KMS-11 (cell line): ENCODE results near the gene THRB.

Source experiments
- H2AFZ ChIP-seq: fragments of 200-600 bp; sonication (generic); 2 replicates; pipeline ENCODE4 v1.6.1; 2016; ENCODE audit warnings: antibody characterized with exemption, mixed run types, low read depth
- H3K27ac ChIP-seq: fragments of 200-600 bp; sonication (generic); 2 replicates; pipeline ENCODE4 v1.6.1; 2016; ENCODE audit warnings: mild to moderate bottlenecking, mixed run types
- H3K27me3 ChIP-seq: fragments of 200-600 bp; sonication (generic); 2 replicates; pipeline ENCODE4 v1.6.1; 2017; ENCODE audit warnings: mild to moderate bottlenecking, low read depth, mixed run types, moderate library complexity; ENCODE audit not compliant: insufficient read depth
- H3K36me3 ChIP-seq: fragments of 200-600 bp; sonication (generic); 2 replicates; pipeline ENCODE4 v1.6.1; 2017; ENCODE audit warnings: mild to moderate bottlenecking, mixed run types; ENCODE audit not compliant: insufficient read depth
- H3K4me1 ChIP-seq: fragments of 200-600 bp; sonication (generic); 2 replicates; pipeline ENCODE4 v1.6.1; 2016; ENCODE audit warnings: mild to moderate bottlenecking, low read depth, mixed run types; ENCODE audit not compliant: poor library complexity, severe bottlenecking
- H3K4me2 ChIP-seq: fragments of 200-600 bp; sonication (generic); 2 replicates; pipeline ENCODE4 v1.7.0; 2016; ENCODE audit warnings: mild to moderate bottlenecking, mixed run types
- H3K4me3 ChIP-seq: fragments of 200-600 bp; sonication (generic); IDR thresholded peaks from 2 replicates; pipeline ENCODE4 v1.6.1; 2017; ENCODE audit warnings: low read depth, low read length, mixed read lengths; ENCODE audit not compliant: insufficient read depth
- H3K79me2 ChIP-seq: fragments of 200-600 bp; sonication (generic); 2 replicates; pipeline ENCODE4 v1.6.1; 2016; ENCODE audit warnings: low read depth, mixed run types; ENCODE audit not compliant: insufficient read depth
- H3K9ac ChIP-seq: fragments of 200-600 bp; sonication (generic); 2 replicates; pipeline ENCODE4 v1.6.1; 2016; ENCODE audit warnings: mild to moderate bottlenecking, mixed run types
- H4K20me1 ChIP-seq: fragments of 200-600 bp; sonication (generic); 2 replicates; pipeline ENCODE4 v1.6.1; 2016; ENCODE audit warnings: mild to moderate bottlenecking, mixed run types; ENCODE audit not compliant: insufficient read depth
- CTCF ChIP-seq: fragments of 200-600 bp; sonication (generic); conservative IDR thresholded peaks from 2 replicates; pipeline ENCODE4 v1.6.1; 2017; ENCODE audit warnings: low read depth, mild to moderate bottlenecking, antibody characterized with exemption, low read length, moderate library complexity, mixed read lengths

THRB gene

DNA sequence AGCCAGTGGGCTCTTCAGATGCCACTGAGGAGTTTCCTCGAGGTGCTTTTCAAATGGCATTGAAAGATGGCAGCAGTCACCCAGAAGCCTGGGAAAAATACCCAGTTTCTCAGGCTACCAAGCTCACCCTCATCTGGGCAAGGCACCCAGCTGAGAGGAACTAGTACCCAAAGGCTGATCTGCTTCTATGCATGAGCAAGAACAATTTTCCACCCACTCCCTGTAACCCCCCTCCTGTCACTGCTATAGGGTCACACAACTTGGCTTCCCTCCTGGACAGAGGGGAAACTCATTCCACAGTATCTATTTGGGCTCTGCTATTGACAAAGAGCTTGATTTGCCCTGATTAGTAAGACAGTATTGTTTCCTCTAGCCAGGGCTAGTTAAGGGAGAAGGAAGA lies 31.9 kb downstream of the THRB start:
- H3K27me3 ChIP-seq: no peaks in the 10 kb centered on the region
- no peak overlapping the region for H2AFZ ChIP-seq
- no peak overlapping the region for H3K4me3 ChIP-seq
- no peak overlapping the region for H3K27ac ChIP-seq
- no peaks in the 10 kb centered on the region for H3K79me2 ChIP-seq
- TF ChIP-seq CTCF: no peak
- H3K4me1 ChIP-seq: no peaks in the 10 kb centered on the region
- no peak overlapping the region for H3K9ac ChIP-seq
- no peaks in the 10 kb centered on the region for H3K36me3 ChIP-seq
- H4K20me1 ChIP-seq: no peaks in the 10 kb centered on the region
- H3K4me2 ChIP-seq: no peak overlapping the region

DNA sequence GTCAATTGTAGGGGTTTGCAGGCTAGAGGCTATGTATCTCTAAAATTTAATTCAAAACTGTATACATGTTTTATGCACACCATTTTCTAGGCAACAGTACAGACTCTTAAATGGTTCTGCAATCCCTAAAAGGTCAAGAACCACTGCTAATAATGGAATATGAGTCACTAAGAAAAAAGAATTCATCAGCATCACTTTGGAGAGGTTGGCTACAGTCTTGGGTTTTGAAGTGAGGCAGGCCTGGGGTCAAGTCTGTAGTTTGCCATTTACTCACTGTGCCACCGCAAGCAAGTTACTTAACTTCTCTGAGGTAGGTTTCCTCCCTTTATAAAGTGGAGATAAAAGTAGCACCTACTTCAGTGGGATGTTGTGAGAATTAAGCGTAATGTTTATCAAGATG lies 33.7 kb downstream of the THRB start:
- H2AFZ ChIP-seq: no peak overlapping the region
- no peaks in the 10 kb centered on the region for H3K36me3 ChIP-seq
- no peak overlapping the region for H3K4me3 ChIP-seq
- H4K20me1 ChIP-seq: no peaks in the 10 kb centered on the region
- TF ChIP-seq CTCF: no peak
- H3K79me2 ChIP-seq: no peaks in the 10 kb centered on the region
- H3K27ac ChIP-seq: no peak overlapping the region
- H3K4me2 ChIP-seq: no peak overlapping the region
- no peaks in the 10 kb centered on the region for H3K4me1 ChIP-seq
- no peak overlapping the region for H3K9ac ChIP-seq
- no peaks in the 10 kb centered on the region for H3K27me3 ChIP-seq

DNA sequence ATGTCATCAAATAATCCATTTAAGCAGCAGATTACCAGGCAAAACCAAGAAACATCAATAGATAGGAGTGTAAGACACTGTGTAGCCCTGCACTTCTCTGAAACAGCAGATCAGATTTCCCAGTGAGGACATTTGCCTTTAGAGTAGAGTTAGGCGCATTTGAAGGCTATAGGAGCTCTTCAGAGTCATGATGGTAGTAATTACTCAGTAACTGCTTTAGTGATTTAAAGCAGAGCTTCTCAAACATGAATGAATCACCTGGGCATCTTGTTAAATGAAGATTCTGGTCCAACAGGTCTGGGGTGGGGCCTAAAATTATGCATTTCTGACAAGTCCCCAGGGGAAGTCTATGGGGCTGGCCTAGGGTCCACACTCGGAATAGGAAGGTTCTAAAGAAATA lies 36.9 kb downstream of the THRB start:
- no peak overlapping the region for H2AFZ ChIP-seq
- H4K20me1 ChIP-seq: no peaks in the 10 kb centered on the region
- no peak overlapping the region for H3K27ac ChIP-seq
- no peaks in the 10 kb centered on the region for H3K4me1 ChIP-seq
- H3K79me2 ChIP-seq: no peaks in the 10 kb centered on the region
- H3K36me3 ChIP-seq: no peaks in the 10 kb centered on the region
- H3K9ac ChIP-seq: no peak overlapping the region
- TF ChIP-seq CTCF: no peak
- no peak overlapping the region for H3K4me2 ChIP-seq
- no peak overlapping the region for H3K4me3 ChIP-seq
- H3K27me3 ChIP-seq: no peaks in the 10 kb centered on the region

DNA sequence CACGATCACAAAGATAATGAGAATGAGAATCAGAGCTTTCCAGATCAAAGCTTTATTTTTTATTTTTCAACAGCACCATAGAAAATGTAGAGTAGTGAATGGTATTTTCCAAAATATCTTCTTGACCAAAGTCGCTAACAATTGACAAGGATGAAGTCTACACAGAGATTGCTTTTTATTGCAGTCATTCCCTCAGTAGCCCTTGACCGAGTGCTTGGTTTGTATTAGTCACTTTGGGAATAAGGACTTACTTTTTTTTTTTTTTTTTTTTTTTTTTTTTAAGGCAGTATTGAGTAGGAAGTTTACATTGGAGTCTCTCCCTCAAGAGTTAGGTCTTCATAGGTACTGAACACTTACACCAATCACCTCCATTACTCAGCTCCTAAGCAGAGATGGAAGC lies 39.8 kb downstream of the THRB start:
- H3K4me1 ChIP-seq: no peaks in the 10 kb centered on the region
- no peaks in the 10 kb centered on the region for H3K27me3 ChIP-seq
- no peak overlapping the region for H3K4me2 ChIP-seq
- TF ChIP-seq CTCF: no peak
- no peaks in the 10 kb centered on the region for H3K36me3 ChIP-seq
- H2AFZ ChIP-seq: no peak overlapping the region
- no peak overlapping the region for H3K9ac ChIP-seq
- no peaks in the 10 kb centered on the region for H3K79me2 ChIP-seq
- H4K20me1 ChIP-seq: no peaks in the 10 kb centered on the region
- H3K27ac ChIP-seq: no peak overlapping the region
- H3K4me3 ChIP-seq: no peak overlapping the region

- no peak overlapping the region for H3K9ac ChIP-seq
- H3K4me2 ChIP-seq: no peak overlapping the region
- H3K4me1 ChIP-seq: no peaks in the 10 kb centered on the region
- H3K36me3 ChIP-seq: no peaks in the 10 kb centered on the region
- no peaks in the 10 kb centered on the region for H3K79me2 ChIP-seq
- no peaks in the 10 kb centered on the region for H4K20me1 ChIP-seq
- no peak overlapping the region for H3K4me3 ChIP-seq
- no peak overlapping the region for H3K27ac ChIP-seq
- no peaks in the 10 kb centered on the region for H3K27me3 ChIP-seq
- no peak for TF ChIP-seq CTCF
- no peak overlapping the region for H2AFZ ChIP-seq
These were observed 40.3 kb downstream of the THRB start for GRCh38 chr3:24454393-24454792.
